ENCODE measurements around the gene CEP104.

DNA sequence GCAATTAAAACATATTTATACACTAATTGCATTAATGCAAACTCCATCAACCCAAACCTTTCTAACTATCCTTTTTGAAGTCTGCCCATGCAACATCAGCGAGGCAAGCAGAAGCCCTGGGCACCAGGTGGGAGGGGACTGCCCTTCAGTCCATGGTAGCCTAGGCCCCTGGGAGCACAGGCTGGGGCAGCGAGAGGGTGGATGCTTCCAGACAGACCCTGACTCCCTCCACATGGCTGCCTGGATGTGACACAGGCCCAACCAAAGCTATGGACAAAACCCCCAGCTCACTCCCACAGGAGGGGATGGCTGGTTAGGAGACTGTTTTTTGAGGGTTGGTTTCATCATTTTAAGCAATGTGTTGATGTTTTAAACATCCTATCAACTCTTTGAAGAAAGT lies 42.9 kb downstream of the CEP104 start:
- no peak for TF ChIP-seq EZH2 (IDR thresholded peaks at IDR 0.05; ENCODE audit: low read depth)
- TF ChIP-seq, protein P1, sequence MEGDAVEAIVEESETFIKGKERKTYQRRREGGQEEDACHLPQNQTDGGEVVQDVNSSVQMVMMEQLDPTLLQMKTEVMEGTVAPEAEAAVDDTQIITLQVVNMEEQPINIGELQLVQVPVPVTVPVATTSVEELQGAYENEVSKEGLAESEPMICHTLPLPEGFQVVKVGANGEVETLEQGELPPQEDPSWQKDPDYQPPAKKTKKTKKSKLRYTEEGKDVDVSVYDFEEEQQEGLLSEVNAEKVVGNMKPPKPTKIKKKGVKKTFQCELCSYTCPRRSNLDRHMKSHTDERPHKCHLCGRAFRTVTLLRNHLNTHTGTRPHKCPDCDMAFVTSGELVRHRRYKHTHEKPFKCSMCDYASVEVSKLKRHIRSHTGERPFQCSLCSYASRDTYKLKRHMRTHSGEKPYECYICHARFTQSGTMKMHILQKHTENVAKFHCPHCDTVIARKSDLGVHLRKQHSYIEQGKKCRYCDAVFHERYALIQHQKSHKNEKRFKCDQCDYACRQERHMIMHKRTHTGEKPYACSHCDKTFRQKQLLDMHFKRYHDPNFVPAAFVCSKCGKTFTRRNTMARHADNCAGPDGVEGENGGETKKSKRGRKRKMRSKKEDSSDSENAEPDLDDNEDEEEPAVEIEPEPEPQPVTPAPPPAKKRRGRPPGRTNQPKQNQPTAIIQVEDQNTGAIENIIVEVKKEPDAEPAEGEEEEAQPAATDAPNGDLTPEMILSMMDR (conservative IDR thresholded peaks at IDR 0.05), result no peak

All from PC-9 (cell line).